ENCODE measurements around the gene CASKIN1. TPM values are rescaled to one million over a fixed set of nuclear protein-coding genes. Genes with fewer than 3 reads are reported as not detected.

Gene CASKIN1
- total RNA-seq, 1 experiment from 2014 or later = 4.5 TPM

DNA sequence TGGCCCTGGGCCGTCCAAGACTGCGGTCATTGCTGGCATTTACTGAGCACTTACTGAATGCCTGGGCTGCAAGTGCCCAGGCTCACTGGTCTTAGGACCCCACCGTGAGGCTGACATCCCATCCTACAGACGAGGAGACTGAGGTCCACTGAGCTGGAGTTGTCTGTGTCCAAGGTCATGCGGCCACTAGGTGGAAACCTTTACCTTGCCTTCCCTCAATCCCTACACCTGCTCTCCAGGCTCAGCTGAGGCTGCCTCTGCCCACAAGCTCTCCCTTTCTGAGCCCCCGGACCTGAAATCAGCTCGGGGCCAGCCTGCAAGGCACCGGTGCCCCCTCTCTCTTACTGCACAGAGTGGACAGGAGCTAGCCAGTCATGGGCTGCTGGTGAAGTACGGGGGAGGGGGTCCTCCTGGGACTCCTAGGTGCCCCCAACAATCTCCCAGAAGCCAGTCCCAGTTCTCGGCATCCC, 1.5 kb downstream of the CASKIN1 start:
- peak; percentile 35 for DNase-seq (ENCODE audit: low read depth, low spot score)
- Histone ChIP-seq H3K27me3 (ENCODE audit: control insufficient read depth, insufficient read depth, low read length) (no peaks in the 10 kb centered on the region), H3K9me3 (ENCODE audit: control insufficient read depth, insufficient read depth, low read depth, low read length) (no peaks in the 10 kb centered on the region), H3K4me3 (ENCODE audit: low read depth in 2 of 2, low read length in 2 of 2) (peak overlapping the region in 1 of 2 experiments; percentile 30; a peak in 1 of 4 replicates), H3K27ac (ENCODE audit: low read length) (no peak overlapping the region), H3K36me3 (ENCODE audit: control insufficient read depth, insufficient read depth, low read length) (no peaks in the 10 kb centered on the region), H3K4me1 (ENCODE audit: control insufficient read depth, insufficient read depth, low read length) (peaks cover 5% of the 10 kb centered on the region)
- intact Hi-C loops (cut with micrococcal nuclease; ENCODE audit: unreplicated experiment) (no loop called here), in situ Hi-C loops (cut with HindIII; ENCODE audit: low pct_unique_long_range_greater_than_20kb, low sequenced_read_pairs) (no loop called here)
- ATAC-seq = peak; percentile 82
- CTCF ChIA-PET = interaction anchor here (0.6 to 0.7 kb wide), 3 partner anchors 31 to 350 kb away, joined by 3 to 5 read pairs (median 3); no protein-coding TSS in a partner anchor
- POLR2A ChIA-PET = interaction anchor here (0.8 kb wide), 1 partner anchor 20 kb away, joined by 3 read pairs; no protein-coding TSS in a partner anchor
- TF ChIP-seq, protein P1, sequence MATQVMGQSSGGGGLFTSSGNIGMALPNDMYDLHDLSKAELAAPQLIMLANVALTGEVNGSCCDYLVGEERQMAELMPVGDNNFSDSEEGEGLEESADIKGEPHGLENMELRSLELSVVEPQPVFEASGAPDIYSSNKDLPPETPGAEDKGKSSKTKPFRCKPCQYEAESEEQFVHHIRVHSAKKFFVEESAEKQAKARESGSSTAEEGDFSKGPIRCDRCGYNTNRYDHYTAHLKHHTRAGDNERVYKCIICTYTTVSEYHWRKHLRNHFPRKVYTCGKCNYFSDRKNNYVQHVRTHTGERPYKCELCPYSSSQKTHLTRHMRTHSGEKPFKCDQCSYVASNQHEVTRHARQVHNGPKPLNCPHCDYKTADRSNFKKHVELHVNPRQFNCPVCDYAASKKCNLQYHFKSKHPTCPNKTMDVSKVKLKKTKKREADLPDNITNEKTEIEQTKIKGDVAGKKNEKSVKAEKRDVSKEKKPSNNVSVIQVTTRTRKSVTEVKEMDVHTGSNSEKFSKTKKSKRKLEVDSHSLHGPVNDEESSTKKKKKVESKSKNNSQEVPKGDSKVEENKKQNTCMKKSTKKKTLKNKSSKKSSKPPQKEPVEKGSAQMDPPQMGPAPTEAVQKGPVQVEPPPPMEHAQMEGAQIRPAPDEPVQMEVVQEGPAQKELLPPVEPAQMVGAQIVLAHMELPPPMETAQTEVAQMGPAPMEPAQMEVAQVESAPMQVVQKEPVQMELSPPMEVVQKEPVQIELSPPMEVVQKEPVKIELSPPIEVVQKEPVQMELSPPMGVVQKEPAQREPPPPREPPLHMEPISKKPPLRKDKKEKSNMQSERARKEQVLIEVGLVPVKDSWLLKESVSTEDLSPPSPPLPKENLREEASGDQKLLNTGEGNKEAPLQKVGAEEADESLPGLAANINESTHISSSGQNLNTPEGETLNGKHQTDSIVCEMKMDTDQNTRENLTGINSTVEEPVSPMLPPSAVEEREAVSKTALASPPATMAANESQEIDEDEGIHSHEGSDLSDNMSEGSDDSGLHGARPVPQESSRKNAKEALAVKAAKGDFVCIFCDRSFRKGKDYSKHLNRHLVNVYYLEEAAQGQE (IDR thresholded peaks at IDR 0.05; ENCODE audit: insufficient read depth in 1 of 2, low read depth in 2 of 2, low read length in 1 of 2) = no peak
- TF ChIP-seq, protein P2, sequence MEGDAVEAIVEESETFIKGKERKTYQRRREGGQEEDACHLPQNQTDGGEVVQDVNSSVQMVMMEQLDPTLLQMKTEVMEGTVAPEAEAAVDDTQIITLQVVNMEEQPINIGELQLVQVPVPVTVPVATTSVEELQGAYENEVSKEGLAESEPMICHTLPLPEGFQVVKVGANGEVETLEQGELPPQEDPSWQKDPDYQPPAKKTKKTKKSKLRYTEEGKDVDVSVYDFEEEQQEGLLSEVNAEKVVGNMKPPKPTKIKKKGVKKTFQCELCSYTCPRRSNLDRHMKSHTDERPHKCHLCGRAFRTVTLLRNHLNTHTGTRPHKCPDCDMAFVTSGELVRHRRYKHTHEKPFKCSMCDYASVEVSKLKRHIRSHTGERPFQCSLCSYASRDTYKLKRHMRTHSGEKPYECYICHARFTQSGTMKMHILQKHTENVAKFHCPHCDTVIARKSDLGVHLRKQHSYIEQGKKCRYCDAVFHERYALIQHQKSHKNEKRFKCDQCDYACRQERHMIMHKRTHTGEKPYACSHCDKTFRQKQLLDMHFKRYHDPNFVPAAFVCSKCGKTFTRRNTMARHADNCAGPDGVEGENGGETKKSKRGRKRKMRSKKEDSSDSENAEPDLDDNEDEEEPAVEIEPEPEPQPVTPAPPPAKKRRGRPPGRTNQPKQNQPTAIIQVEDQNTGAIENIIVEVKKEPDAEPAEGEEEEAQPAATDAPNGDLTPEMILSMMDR (IDR thresholded peaks at IDR 0.05) = no peak; the same call in 1 of the 2 replicates
- no TSS peak for BruUV-seq (replicated peaks)

DNA sequence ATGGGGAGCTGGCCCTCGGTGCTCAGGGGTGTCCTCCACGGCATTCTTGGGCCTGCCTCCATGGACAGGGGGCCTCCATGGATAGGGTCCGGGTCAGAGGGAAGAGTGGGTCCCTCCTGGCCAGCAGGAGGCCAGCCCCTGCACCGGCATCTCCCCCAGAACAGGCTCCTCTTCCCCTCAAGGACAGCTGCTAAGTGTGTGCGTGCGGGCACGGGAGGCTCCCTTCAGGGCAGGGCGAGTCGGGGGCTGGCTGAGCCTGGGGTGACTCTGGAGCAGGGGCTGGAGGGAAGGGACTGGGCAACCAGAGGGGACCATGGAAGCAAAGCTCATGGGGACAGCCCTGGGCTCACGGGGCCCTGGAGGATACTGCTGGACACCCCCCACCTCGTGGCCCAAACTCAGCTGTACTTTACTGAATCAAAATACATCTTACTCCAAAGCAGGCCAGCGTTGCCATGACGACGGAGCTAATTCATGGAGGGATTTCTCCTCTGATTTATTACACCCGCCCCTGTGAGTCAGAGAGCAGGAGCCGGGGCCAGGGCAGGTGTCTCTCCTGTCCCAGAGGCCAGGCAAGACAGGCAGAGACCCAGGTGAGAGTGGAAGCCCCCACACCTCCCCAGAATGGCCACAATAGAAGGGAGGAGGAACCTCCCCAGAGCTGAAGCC, 2.1 kb downstream of the CASKIN1 start:
- no peak for DNase-seq (ENCODE audit: low read depth, low spot score)
- ATAC-seq = no peak
- intact Hi-C loops (cut with micrococcal nuclease; ENCODE audit: unreplicated experiment) = no loop called here
- POLR2A ChIA-PET = interaction anchor here (0.8 kb wide), 1 partner anchor 21 kb away, joined by 3 read pairs; no protein-coding TSS in a partner anchor
- no peak overlapping the region for H3K4me3 ChIP-seq (ENCODE audit: low read depth in 2 of 2, low read length in 2 of 2)
- in situ Hi-C loops (cut with HindIII; ENCODE audit: low pct_unique_long_range_greater_than_20kb, low sequenced_read_pairs) = no loop called here
- no peaks in the 10 kb centered on the region for H3K9me3 ChIP-seq (ENCODE audit: control insufficient read depth, insufficient read depth, low read depth, low read length)
- H3K27me3 ChIP-seq (ENCODE audit: control insufficient read depth, insufficient read depth, low read length) = no peaks in the 10 kb centered on the region
- CTCF ChIA-PET = interaction anchor here (0.6 kb wide), 1 partner anchor 351 kb away, joined by 3 read pairs; no protein-coding TSS in a partner anchor
- no TSS peak for BruUV-seq (replicated peaks)
- peaks cover 5% of the 10 kb centered on the region for H3K4me1 ChIP-seq (ENCODE audit: control insufficient read depth, insufficient read depth, low read length)
- no peak for TF ChIP-seq SIN3A (IDR thresholded peaks at IDR 0.05; ENCODE audit: borderline replicate concordance, insufficient read depth, low read depth, low read length)
- TF ChIP-seq, protein P1 (IDR thresholded peaks at IDR 0.05; ENCODE audit: insufficient read depth in 1 of 2, low read depth in 2 of 2, low read length in 1 of 2) = no peak
- TF ChIP-seq POLR2AphosphoS5 (IDR thresholded peaks at IDR 0.05; ENCODE audit: low read depth, low read length) = no peak
- no peak for TF ChIP-seq TCF7L2 (IDR thresholded peaks at IDR 0.05; ENCODE audit: low read depth, low read length)
- TF ChIP-seq, protein P2 (IDR thresholded peaks at IDR 0.05) = no peak
- no peak overlapping the region for H3K27ac ChIP-seq (ENCODE audit: low read length)
- H3K36me3 ChIP-seq (ENCODE audit: control insufficient read depth, insufficient read depth, low read length) = no peaks in the 10 kb centered on the region

Data from Panc1 (cell line).